Measurements from ENCODE around the gene CPXM1. TPM values are rescaled to one million over a fixed set of nuclear protein-coding genes. Genes with fewer than 3 reads are reported as not detected.

Gene CPXM1
- total and polyA plus RNA-seq, 2 experiments from 2014 or later: 98.5 to 129 TPM

GRCh38 chr20:2762578-2763131 is 37.8 kb downstream of the CPXM1 start:
- Histone ChIP-seq H3K27me3 (peaks cover 5% of the 10 kb centered on the region), H3K27ac (no peak overlapping the region), H3K4me1 (ENCODE audit: low read depth) (no peaks in the 10 kb centered on the region), H3K36me3 (no peaks in the 10 kb centered on the region), H3K9me3 (ENCODE audit: low read depth) (no peaks in the 10 kb centered on the region), H3K4me3 (no peak overlapping the region)
- TF ChIP-seq CTCF (IDR thresholded peaks at IDR 0.05; ENCODE audit: low read depth, low read length): no peak
- DNase-seq (ENCODE audit: low read depth in 1 of 2, low spot score in 1 of 2): no peak

- no peaks in the 10 kb centered on the region for H3K4me1 ChIP-seq (ENCODE audit: low read depth)
- H3K27ac ChIP-seq: no peak overlapping the region
- no peak for TF ChIP-seq CTCF (IDR thresholded peaks at IDR 0.05; ENCODE audit: low read depth, low read length)
- H3K9me3 ChIP-seq (ENCODE audit: low read depth): no peaks in the 10 kb centered on the region
- peaks cover 3% of the 10 kb centered on the region for H3K27me3 ChIP-seq
- DNase-seq (ENCODE audit: low read depth in 1 of 2, low spot score in 1 of 2): no peak
- no peaks in the 10 kb centered on the region for H3K36me3 ChIP-seq
- H3K4me3 ChIP-seq: no peak overlapping the region
These were observed 38.5 kb downstream of the CPXM1 start for GRCh38 chr20:2761885-2762284.

GRCh38 chr20:2760952-2761305 is 39.5 kb downstream of the CPXM1 start:
- peaks cover 3% of the 10 kb centered on the region for H3K27me3 ChIP-seq
- no peak for DNase-seq (ENCODE audit: low read depth in 1 of 2, low spot score in 1 of 2)
- no peaks in the 10 kb centered on the region for H3K9me3 ChIP-seq (ENCODE audit: low read depth)
- no peaks in the 10 kb centered on the region for H3K4me1 ChIP-seq (ENCODE audit: low read depth)
- H3K36me3 ChIP-seq: no peaks in the 10 kb centered on the region
- H3K4me3 ChIP-seq: no peak overlapping the region
- no peak overlapping the region for H3K27ac ChIP-seq
- no peak for TF ChIP-seq CTCF (IDR thresholded peaks at IDR 0.05; ENCODE audit: low read depth, low read length)

GRCh38 chr20:2760297-2760951 is 40.0 kb downstream of the CPXM1 start:
- H3K36me3 ChIP-seq: no peaks in the 10 kb centered on the region
- H3K27me3 ChIP-seq: peaks cover 3% of the 10 kb centered on the region
- H3K9me3 ChIP-seq (ENCODE audit: low read depth): no peaks in the 10 kb centered on the region
- H3K4me1 ChIP-seq (ENCODE audit: low read depth): no peaks in the 10 kb centered on the region
- TF ChIP-seq CTCF (IDR thresholded peaks at IDR 0.05; ENCODE audit: low read depth, low read length): no peak
- no peak overlapping the region for H3K27ac ChIP-seq
- no peak overlapping the region for H3K4me3 ChIP-seq
- DNase-seq (ENCODE audit: low read depth in 1 of 2, low spot score in 1 of 2): no peak

GRCh38 chr20:2759603-2760296 is 40.7 kb downstream of the CPXM1 start:
- Histone ChIP-seq H3K27ac (no peak overlapping the region), H3K4me1 (ENCODE audit: low read depth) (no peaks in the 10 kb centered on the region), H3K36me3 (no peaks in the 10 kb centered on the region), H3K9me3 (ENCODE audit: low read depth) (no peaks in the 10 kb centered on the region), H3K4me3 (no peak overlapping the region), H3K27me3 (peaks cover 8% of the 10 kb centered on the region)
- no peak for TF ChIP-seq CTCF (IDR thresholded peaks at IDR 0.05; ENCODE audit: low read depth, low read length)
- no peak for DNase-seq (ENCODE audit: low read depth in 1 of 2, low spot score in 1 of 2)
